Activated CD4-positive, alpha-beta memory T cell treated with anti-CD3 and anti-CD28 coated beads, Interleukin-2, amount 10 ng/mL, durations not matched to agents 7 days and 5 days (primary cell): ENCODE data around the gene ZIC4. TPM values are rescaled to one million over a fixed set of nuclear protein-coding genes. Genes with fewer than 3 reads are reported as not detected.

Experiments used
- CTCF ChIA-PET: fragments of 350-600 bp; sonication (Branson Sonifier 250); formaldehyde crosslinking; loops from one replicate; lab custom pipeline; 2021; ENCODE audit warnings: antibody characterized with exemption, inconsistent platforms; lab: Charles Lee
- POLR2A ChIA-PET: fragments of 350-600 bp; sonication (Branson Sonifier 250); formaldehyde crosslinking; loops from one replicate; lab custom pipeline; 2021; ENCODE audit warnings: antibody characterized with exemption; lab: Charles Lee
- DNase-seq: peaks from one replicate; pipeline ENCODE4 v3.0.0-alpha.2; 2020
- H3K27ac Mint-ChIP-seq: one replicate; pipeline ENCODE4 v1.8.0; 2021; ENCODE audit warnings: mild to moderate bottlenecking, mixed read lengths
- H3K27me3 Mint-ChIP-seq: one replicate; pipeline ENCODE4 v1.8.0; 2021; ENCODE audit warnings: mixed read lengths
- H3K36me3 Mint-ChIP-seq: one replicate; pipeline ENCODE4 v1.8.0; 2021; ENCODE audit warnings: low read depth, mixed read lengths
- H3K4me1 Mint-ChIP-seq: one replicate; pipeline ENCODE4 v1.8.0; 2021; ENCODE audit warnings: mixed read lengths
- H3K4me3 Mint-ChIP-seq: one replicate; pipeline ENCODE4 v1.8.0; 2021; ENCODE audit warnings: mild to moderate bottlenecking, mixed read lengths
- H3K9me3 Mint-ChIP-seq: one replicate; pipeline ENCODE4 v1.8.0; 2021; ENCODE audit warnings: mixed read lengths
- total RNA-seq, 2 experiments: library from RNA; stranded (reverse); gene quantifications; one replicate each; pipeline ENCODE4 v1.2.3, GENCODE V29; 2021

The ZIC4 gene
- not detected for total RNA-seq

DNA sequence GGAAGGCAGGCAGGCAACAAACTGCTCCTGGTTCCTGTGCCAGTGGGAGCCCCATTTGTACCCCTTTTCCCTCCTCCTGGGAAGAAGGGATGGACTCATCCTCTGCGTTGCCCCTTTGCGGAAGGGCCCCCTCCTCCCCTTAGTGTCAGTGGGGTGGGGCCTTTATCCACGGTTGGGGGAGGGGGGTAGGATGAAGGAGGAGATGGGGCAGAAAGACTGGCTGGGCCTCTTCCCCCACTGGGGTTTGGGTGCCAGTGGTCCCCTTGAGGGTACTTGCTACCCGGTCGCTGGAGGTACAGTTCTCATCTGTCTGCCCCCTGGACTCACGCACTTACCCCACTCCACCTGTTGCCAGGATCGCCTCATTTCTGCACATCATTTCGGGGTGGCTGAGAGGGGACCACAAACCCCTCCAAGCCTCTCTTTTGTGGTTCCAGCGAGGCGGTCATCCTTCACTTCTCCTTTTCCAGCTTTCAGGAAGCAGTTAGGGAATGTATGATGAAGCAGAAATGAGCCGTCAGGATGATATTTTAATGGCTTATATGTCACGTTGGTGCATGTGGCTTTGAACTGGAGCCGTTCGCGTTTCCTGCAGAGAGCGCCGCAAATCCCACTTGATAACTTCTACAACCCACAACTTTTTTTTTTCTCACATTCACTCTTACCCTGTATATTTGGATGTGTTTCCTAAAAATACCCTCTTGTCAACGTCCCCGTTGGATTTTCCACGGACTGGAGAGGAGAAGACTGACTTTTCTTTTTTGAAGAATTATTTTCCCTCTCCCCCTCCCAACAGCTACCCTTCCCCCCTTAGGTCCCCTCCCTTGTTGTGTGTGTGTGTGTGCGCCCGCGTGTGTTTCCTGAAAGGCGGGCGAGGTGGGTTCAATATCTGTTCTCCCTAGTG lies at the start of gene ZIC4:
TSS of gene ZIC4 (minus strand) at position 516 of the 904 bp plus-strand sequence. CDS start 3,746 bp downstream, outside the sequence.
- Mint-ChIP-seq H3K27ac (no peak within 1 kb of the TSS), H3K4me1 (peaks cover 8% of the 10 kb centered on the region)
- POLR2A ChIA-PET: no interaction called here

DNA sequence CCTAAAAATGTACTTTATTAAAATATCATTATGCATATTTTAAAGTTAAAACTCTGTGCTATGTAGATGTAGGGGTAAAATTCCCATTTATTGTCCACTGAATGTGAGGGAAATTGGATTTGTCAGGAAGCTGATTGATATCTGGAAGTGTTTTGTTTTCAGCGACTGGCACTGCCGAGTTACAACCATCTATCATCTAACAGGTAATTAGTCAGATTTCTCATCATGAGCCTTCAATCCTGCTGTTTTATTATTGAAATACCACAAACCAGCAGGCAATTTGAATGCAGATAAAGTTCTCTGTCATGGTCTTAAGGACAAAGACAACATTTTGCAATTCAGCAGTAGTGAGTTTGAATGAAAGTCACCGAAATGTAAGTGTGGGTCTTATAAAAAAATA lies 43.3 kb upstream of the ZIC4 start:
- ChIA-PET POLR2A (no interaction called here), CTCF (no interaction called here)
- Mint-ChIP-seq H3K9me3 (no peaks in the 10 kb centered on the region), H3K27me3 (no peaks in the 10 kb centered on the region), H3K36me3 (no peaks in the 10 kb centered on the region), H3K4me3 (no peak overlapping the region), H3K4me1 (no peaks in the 10 kb centered on the region), H3K27ac (no peak overlapping the region)
- no peak for DNase-seq

More for the DNA sequence above, at the start of gene ZIC4:
- peaks cover 9% of the 10 kb centered on the region for H3K9me3 Mint-ChIP-seq
- no peak within 1 kb of the TSS for H3K4me3 Mint-ChIP-seq
- CTCF ChIA-PET: no interaction called here
- no peak for DNase-seq
- H3K27me3 Mint-ChIP-seq: peaks cover 64% of the 10 kb centered on the region
- peaks cover 26% of the 10 kb centered on the region for H3K36me3 Mint-ChIP-seq

DNA sequence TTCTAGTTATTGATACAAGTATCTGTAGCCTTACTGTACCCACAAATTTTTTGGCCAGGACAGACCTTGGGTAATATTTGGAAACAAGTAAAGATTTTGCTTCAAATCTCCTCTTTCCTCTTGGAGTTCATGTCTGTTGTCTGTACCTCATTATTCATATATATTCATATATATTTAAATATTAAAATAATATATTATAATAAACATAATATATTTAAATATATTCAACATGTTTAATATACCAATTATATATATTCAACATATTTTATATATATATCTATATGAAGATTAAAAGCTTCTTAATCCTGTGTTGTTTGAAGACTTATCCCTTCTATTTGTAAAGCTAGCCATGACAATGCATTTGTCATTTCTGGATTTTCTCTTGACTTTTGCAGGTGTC lies 40.9 kb upstream of the ZIC4 start:
- Mint-ChIP-seq H3K27ac (no peak overlapping the region), H3K9me3 (no peaks in the 10 kb centered on the region), H3K4me3 (no peak overlapping the region), H3K4me1 (no peaks in the 10 kb centered on the region), H3K27me3 (no peaks in the 10 kb centered on the region), H3K36me3 (no peaks in the 10 kb centered on the region)
- ChIA-PET CTCF (no interaction called here), POLR2A (no interaction called here)
- no peak for DNase-seq

DNA sequence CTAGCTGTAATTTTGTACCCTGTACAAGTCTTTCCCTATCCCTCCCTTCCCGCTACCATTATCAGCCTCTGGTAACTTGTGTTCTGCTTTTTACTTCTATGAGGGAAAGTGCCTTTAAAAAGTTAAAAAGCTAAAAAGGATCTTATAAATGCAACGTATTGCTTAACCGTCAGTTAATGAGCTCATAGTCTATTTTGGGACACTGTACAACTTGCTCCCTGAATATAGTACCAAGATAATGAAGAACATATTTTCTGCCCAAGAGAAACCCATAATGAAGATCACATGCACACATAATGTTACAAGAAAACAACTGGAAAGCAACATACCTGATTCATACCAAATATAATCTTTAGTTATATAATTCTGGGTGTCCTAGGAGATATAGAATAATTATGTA lies 25.4 kb upstream of the ZIC4 start:
- Mint-ChIP-seq H3K27me3 (no peaks in the 10 kb centered on the region), H3K4me3 (no peak overlapping the region), H3K4me1 (no peaks in the 10 kb centered on the region), H3K27ac (no peak overlapping the region), H3K36me3 (no peaks in the 10 kb centered on the region), H3K9me3 (no peaks in the 10 kb centered on the region)
- ChIA-PET POLR2A (no interaction called here), CTCF (no interaction called here)
- no peak for DNase-seq

DNA sequence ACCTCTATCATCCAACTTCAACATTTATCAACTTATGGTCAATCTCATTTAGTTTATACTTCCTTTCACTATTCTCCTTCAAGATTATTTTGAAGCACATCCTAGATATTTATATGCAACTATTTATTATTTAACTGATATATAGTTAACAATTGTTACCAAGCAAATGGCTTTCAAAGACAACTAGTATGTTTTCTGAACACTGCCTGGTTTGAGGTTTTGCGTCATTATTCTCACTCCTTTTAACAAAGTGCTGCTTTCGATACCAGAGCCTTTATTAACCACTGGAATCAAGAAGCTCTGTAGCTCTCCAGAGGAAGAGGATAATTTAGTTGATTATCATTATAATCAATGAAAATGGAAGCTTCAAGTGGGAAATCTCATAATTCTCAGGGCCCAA lies 22.4 kb upstream of the ZIC4 start:
- Mint-ChIP-seq H3K9me3 (no peaks in the 10 kb centered on the region), H3K36me3 (no peaks in the 10 kb centered on the region), H3K27ac (no peak overlapping the region), H3K27me3 (peaks cover 8% of the 10 kb centered on the region), H3K4me1 (no peaks in the 10 kb centered on the region), H3K4me3 (no peak overlapping the region)
- ChIA-PET POLR2A (no interaction called here), CTCF (no interaction called here)
- DNase-seq: no peak

DNA sequence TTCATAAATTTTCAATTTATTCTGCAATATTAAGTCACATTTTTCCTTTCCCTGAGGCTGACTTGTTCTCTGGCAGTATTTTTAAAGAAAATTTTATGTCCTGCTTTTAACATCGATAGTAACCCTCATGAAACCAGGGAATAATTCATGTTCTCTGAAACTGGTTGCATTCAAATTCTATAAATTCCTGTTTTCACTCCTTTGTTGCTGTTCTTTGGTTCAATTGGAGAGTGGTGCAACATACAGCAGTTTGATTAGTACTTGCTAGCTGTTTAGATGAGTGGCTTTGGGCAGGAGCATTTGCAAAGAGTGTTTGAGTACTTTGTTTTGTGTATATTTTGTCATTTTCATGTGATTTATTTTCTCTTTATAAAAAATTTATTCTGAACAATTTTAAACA lies 22.0 kb upstream of the ZIC4 start:
- H3K4me1 Mint-ChIP-seq: no peaks in the 10 kb centered on the region
- no peak overlapping the region for H3K4me3 Mint-ChIP-seq
- ChIA-PET POLR2A (no interaction called here), CTCF (no interaction called here)
- H3K27me3 Mint-ChIP-seq: peaks cover 12% of the 10 kb centered on the region
- no peaks in the 10 kb centered on the region for H3K9me3 Mint-ChIP-seq
- no peak overlapping the region for H3K27ac Mint-ChIP-seq
- DNase-seq: no peak
- no peaks in the 10 kb centered on the region for H3K36me3 Mint-ChIP-seq

DNA sequence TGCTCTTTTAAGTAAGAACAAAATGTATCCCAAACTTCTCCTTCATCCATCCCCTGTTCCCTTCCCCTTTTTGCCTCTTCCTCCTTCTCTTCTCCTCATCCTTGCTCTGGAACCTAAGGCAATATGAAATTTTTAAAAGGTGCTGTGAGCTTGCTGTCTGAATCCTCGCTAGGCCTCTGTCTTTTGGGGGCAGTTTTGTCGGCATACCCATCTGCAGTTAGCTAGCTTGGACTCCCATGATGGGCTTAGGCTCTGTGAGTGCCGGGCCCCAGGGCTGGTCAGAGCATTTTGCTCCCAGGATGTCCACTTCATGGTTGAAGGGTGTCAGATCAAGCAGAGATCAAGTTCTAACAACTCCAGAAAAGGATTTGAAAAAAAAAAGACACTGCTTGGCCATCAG lies 21.4 kb upstream of the ZIC4 start:
- H3K9me3 Mint-ChIP-seq: no peaks in the 10 kb centered on the region
- H3K27me3 Mint-ChIP-seq: peaks cover 18% of the 10 kb centered on the region
- no peaks in the 10 kb centered on the region for H3K4me1 Mint-ChIP-seq
- CTCF ChIA-PET: no interaction called here
- H3K36me3 Mint-ChIP-seq: no peaks in the 10 kb centered on the region
- DNase-seq: no peak
- H3K4me3 Mint-ChIP-seq: no peak overlapping the region
- H3K27ac Mint-ChIP-seq: no peak overlapping the region
- POLR2A ChIA-PET: no interaction called here

DNA sequence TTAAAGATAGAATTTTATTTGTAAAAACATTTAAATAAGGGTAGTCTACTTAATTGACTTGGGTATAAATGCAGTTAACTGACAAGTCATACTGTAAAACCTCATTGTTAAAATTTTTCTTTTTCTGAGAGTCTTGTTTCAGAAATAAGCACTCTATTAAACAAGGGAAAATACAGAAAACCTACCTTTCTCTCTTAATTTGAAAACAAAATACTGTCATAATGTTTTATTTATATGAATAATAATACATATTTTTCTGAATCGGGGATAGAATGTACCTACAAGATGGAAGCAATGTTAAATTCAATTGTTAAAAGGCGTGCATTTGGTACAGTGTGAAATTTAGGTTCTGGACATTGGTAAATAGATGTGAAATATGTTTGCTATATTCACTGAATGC lies 20.6 kb upstream of the ZIC4 start:
- CTCF ChIA-PET: no interaction called here

DNA sequence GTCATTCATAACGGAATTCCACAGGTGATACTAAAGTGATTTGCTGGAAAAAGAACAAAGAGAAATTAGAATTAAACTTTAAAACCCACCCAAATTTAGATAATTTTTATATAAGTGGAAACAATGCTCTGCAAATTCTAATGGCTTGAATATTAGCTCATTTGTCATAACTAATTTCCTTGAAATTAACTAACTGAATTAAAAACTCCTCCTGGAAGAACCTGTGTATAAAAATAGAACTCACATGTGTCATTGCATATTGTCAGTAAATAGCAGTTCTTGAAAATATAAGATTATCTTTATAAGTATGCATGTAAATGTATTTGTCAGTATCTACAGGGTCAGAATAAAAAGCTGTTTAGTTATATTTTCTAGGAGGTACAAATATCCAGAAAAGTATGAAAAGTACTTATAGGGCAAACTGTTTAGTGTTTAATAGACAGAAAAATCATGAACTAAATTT lies 19.1 kb upstream of the ZIC4 start:
- H3K36me3 Mint-ChIP-seq: no peaks in the 10 kb centered on the region
- no peaks in the 10 kb centered on the region for H3K9me3 Mint-ChIP-seq
- ChIA-PET CTCF (no interaction called here), POLR2A (no interaction called here)
- no peaks in the 10 kb centered on the region for H3K4me1 Mint-ChIP-seq
- no peak overlapping the region for H3K4me3 Mint-ChIP-seq
- peaks cover 35% of the 10 kb centered on the region for H3K27me3 Mint-ChIP-seq
- no peak for DNase-seq
- no peak overlapping the region for H3K27ac Mint-ChIP-seq

More for the DNA sequence above, 20.6 kb upstream of the ZIC4 start:
- peaks cover 26% of the 10 kb centered on the region for H3K27me3 Mint-ChIP-seq
- POLR2A ChIA-PET: no interaction called here
- no peaks in the 10 kb centered on the region for H3K36me3 Mint-ChIP-seq
- no peak overlapping the region for H3K27ac Mint-ChIP-seq
- no peak for DNase-seq
- no peaks in the 10 kb centered on the region for H3K9me3 Mint-ChIP-seq
- H3K4me1 Mint-ChIP-seq: no peaks in the 10 kb centered on the region
- no peak overlapping the region for H3K4me3 Mint-ChIP-seq

DNA sequence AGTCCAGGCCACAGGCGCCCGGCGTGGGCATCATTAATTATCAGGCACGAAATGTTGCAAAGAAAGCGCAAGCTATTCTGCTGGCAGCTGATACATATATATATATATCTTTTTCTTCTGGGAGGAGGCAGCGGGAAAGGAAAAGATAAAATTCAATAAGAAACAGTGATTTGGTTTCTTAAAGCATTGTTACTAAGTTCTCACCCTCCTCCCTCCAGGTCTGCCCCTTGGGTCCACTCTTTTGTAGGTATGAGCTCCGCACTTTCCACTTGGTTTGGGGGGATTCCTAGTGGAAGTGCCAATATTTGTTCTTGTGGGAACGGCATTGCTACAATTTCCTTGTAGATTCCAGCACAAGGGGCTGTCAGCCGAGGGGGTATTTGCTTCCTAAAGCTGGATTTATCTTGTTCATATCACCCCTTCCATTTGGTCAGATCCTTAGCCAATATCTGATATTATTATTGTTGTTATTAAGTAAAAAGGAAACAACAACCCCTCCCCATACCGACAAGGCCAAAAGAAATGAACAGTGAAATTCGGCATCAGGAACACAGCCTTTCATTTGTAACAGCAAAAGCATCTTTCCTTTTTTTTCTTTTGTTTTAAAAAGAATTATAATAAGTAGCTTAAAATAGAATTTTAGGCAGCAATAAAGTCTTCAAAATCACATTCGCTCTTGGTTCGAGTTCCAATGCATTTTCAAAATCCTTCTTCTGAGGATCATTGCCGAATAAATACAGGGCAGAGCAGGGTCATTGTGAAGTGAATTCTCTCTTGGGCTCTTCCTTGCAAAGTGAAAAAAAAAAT lies 18.4 kb upstream of the ZIC4 start:
- no peaks in the 10 kb centered on the region for H3K36me3 Mint-ChIP-seq
- H3K27me3 Mint-ChIP-seq: peaks cover 41% of the 10 kb centered on the region
- no peak overlapping the region for H3K4me3 Mint-ChIP-seq
- H3K9me3 Mint-ChIP-seq: no peaks in the 10 kb centered on the region
- ChIA-PET CTCF (no interaction called here), POLR2A (no interaction called here)
- H3K27ac Mint-ChIP-seq: no peak overlapping the region
- no peaks in the 10 kb centered on the region for H3K4me1 Mint-ChIP-seq
- no peak for DNase-seq

DNA sequence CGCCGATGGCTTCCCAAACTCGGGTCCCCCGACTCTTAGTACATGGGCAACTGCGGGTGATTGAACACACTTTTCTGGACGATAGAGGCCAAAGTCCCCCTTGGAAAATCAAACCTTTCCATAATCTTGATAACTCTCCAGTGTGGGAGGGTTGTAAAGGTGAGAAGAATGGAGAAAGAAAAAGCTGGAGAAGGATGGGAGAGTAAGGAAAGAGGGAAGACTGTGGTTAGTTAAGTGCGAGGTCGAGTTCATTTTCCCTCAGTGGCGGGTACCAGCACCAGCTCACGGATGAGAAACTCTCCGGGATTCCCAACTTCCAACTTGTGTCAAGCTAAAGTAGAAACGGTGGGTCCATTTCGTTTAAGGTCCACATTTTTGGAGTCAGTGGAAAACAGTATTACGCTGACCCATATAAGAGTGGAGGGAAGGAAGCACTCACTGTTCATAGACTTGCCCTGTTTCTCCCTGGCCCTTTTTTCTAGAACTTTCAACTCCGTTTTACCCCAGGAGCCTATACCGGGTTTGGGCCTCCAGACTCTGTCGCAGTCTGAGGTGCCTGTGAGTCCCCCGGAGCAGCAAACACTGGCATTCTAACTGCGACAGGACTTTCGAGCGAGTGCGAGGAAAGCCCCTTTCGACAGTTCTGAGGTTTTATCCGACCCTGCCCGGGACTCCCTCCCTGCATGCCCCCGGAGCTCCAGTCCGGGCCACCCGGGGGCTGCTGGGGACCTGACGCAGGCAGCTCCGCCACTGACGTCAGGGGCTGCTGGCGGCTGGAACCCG lies 17.6 kb upstream of the ZIC4 start:
- no peak overlapping the region for H3K4me3 Mint-ChIP-seq
- no peak overlapping the region for H3K27ac Mint-ChIP-seq
- no peaks in the 10 kb centered on the region for H3K4me1 Mint-ChIP-seq
- no peaks in the 10 kb centered on the region for H3K36me3 Mint-ChIP-seq
- ChIA-PET POLR2A (no interaction called here), CTCF (no interaction called here)
- no peak for DNase-seq
- H3K9me3 Mint-ChIP-seq: no peaks in the 10 kb centered on the region
- H3K27me3 Mint-ChIP-seq: peaks cover 45% of the 10 kb centered on the region

DNA sequence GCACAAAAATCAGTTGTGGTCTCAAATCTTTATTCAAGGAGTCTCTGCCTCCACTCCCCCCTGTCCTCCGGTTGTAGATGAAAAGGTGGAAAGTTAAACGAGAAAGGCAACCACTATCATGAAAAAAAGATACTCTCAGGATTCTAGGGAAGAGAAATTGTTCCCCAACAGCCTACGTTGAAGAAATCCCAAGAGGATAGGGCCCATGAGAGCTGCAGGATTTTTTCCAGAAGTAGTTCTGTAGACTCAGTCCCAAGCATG lies 17.1 kb upstream of the ZIC4 start:
- Mint-ChIP-seq H3K27me3 (peaks cover 49% of the 10 kb centered on the region), H3K4me1 (no peaks in the 10 kb centered on the region), H3K4me3 (no peak overlapping the region), H3K9me3 (no peaks in the 10 kb centered on the region), H3K27ac (no peak overlapping the region), H3K36me3 (no peaks in the 10 kb centered on the region)
- ChIA-PET CTCF (no interaction called here), POLR2A (no interaction called here)
- no peak for DNase-seq
